AML-193 (cell line): ENCODE results near the gene FN1.
"Not testable (repeated sequence)": the region's sequence is repeated elsewhere in the genome, so short reads cannot be mapped to it uniquely, and the experiment has no call there.

Source experiments
- DNase-seq, 2 experiments: peaks; one replicate each; lab custom pipeline; 2025; lab: John Stamatoyannopoulos, UW

The FN1 gene

DNA sequence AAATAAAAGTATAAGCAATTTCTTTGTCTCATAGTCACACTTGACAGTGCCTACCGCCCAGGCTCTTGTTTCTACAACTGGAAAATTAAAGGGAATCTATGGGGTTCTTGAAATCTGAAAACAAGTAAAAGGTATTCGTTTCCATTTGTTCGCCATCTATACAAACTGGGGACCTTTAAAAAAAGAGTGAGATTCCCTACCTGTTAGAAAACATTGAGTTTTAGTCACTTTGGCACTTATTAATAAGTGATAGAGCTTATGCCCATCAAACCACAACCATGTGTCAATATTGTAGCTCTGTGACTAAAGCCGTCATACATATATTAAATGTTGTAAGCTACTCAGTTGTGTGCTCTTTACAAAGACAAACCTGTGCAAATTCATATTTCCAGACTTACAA is 13.2 kb downstream of the FN1 start:
- no peak for DNase-seq

- no peak for DNase-seq
These were observed 13.9 kb downstream of the FN1 start for GRCh38 chr2:215421859-215422461.

- no peak for DNase-seq
These were observed 15.4 kb downstream of the FN1 start for GRCh38 chr2:215420471-215420935.

GRCh38 chr2:215419769-215420470 is 15.9 kb downstream of the FN1 start:
- DNase-seq = no peak

DNA sequence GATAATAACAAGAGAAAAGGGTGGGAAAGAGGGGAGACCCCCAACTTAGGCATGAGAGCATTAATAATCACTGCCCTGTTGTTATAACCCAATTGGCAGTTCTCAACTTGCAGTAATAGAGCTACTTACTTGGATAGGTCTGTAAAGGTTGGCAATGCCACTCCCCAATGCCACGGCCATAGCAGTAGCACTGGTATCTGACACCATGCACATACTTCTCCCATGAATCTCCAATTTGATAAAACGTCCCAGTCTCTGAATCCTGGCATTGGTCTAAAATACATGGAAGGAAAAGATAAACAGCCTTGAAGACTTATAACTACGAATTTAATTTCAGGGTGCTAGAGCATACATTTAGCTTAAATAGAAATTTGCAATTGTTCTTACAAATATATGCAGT is 16.8 kb downstream of the FN1 start:
- DNase-seq = no peak

DNA sequence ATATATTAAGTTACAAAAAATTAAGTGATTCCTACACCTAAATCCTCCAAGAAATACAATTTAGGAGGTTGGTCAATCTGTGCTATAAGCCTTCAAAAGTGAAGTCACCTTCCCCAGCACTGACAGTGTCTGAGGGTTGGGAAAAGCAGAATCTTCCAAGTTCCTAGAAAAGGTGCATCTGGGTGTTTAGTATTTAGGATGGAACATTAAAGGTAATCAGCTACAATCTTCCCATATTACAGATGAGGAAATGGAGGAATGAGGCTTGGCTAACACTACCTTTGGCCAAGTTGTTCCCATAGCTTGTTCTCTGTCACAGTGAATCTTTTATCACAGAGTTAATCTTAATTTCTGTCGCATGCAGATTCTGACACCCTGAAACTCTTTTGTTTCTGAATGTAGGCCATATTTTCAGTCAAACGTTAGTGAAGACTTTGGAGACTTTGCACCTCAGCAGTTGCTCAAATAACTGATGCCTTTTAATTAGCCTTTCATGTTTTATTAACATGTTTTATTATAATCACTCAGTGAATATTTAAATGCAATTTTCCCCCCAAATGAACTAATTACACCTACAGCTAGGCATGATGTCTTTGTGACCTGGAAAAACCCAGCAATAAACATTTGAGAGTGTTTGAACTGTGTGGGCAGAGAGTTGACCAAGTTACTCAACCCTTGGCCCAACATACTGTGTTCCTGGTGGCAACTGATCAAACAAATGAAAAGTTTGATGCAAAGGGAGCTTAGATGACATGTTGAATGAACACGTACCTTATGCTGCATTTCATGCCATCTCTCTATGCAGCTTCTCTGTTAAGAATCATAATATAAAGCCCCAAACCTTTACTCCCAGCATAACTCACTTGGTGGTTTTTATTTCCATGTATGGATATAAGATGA is 17.6 kb downstream of the FN1 start:
- DNase-seq = no peak

DNA sequence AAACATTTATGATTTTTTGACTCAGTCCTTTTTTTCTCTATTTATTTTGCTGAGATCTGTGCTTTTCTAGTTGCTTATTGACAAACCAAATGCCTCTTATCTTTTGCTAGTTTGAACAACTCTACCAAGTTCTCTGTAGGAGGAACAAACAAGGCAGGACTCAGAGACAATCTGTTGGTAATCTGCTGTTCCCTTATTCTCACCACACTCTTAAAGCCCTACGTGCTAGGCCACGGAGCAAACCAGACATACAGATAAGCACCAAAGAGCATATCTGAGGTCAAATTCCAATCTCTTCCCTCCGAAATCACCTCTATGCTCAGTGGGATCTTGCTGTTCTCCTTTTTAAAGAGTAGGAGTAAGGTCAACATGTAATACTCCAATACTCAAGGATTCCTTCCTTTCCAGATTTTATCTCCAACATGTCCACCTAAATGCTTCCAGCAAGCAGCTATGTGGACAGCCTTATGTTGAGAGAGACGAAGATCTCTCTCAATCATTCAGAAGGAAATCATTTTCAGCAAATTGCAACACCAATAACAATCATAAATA is 18.4 kb downstream of the FN1 start:
- no peak for DNase-seq

- DNase-seq = no peak
These were observed 19.2 kb downstream of the FN1 start for GRCh38 chr2:215416656-215417055.

DNA sequence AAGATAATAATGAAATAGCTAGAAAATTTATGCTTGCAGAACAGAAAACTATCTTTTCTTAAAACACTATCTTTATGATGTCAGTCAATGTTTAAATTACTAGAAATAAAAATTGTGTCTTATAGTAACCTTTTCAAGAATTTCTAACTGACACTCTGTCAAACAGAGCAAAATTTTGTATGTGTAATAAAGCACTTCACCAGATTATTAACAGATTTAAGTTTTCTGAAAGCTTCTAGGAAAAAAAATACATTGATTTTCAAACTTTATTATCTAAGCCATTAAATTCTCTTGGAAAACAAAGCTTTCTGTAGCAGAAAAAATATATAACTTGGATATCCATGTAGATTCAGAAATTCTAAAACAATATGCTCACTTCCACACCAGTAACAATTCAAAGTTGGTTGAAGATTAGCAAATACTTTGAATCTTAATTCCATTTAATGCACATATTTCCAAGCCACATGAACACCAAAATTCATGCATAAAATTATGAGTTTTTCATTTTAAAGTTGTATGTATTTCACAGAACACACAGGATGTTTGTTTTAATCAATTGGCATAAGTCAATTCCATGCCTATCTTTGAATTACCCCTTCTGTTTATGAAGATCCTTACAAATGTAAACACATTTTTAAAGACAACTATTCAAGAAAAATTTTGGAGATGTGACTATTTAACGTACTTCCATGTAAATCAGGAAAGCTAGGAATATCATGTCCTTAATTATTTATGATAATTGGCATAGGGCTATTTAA is 19.9 kb downstream of the FN1 start:
- no peak for DNase-seq

- DNase-seq = no peak
These were observed 20.6 kb downstream of the FN1 start for GRCh38 chr2:215415218-215415617.

GRCh38 chr2:215414674-215415073 is 21.2 kb downstream of the FN1 start:
- DNase-seq = no peak

- no peak for DNase-seq
These were observed 21.9 kb downstream of the FN1 start for GRCh38 chr2:215413974-215414373.

GRCh38 chr2:215413484-215413777 is 22.4 kb downstream of the FN1 start:
- DNase-seq = no peak

DNA sequence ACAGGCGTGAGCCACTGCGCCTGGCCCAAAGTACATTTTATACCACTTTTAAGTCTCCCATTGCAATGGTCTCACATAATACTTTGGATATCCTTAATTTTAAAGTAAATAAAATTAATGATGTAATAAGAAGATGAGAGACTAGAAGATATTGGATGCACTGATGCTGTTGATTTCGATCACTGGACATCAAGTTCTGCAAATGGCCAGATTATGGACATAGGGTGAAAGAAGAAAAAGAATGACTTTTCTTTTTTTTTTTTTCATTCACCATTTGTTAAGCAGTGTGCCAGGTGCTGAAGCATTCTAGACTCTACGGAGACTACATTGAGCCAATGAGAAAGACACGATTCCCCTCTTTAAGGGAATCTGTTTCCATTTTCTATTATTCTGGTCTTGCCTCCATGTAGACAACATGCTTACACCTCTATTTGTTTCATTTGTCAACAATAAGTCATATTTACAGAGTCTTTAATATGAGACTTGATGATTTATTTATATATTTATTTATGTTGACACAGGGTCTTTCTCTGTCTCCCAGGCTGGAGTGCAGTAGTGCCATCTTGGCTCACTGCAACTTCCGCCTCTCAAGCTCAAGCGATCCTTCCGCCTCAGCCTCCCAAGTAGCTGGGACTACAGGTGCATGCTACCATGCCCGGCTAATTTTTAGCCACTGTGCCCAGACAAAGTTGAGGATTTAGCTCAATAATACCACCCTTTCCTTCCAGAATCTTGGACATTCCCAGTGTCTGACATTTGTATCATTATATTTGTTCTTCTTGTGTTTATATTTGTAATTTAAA is 23.7 kb downstream of the FN1 start:
- no peak for DNase-seq

- DNase-seq = no peak
These were observed 25.0 kb downstream of the FN1 start for GRCh38 chr2:215410932-215411285.

- DNase-seq = not testable (repeated sequence)
These were observed 25.5 kb downstream of the FN1 start for GRCh38 chr2:215410181-215410931.

- no peak for DNase-seq
These were observed 26.3 kb downstream of the FN1 start for GRCh38 chr2:215409331-215410127.

- DNase-seq = not testable (repeated sequence)
These were observed 27.4 kb downstream of the FN1 start for GRCh38 chr2:215408441-215408840.

DNA sequence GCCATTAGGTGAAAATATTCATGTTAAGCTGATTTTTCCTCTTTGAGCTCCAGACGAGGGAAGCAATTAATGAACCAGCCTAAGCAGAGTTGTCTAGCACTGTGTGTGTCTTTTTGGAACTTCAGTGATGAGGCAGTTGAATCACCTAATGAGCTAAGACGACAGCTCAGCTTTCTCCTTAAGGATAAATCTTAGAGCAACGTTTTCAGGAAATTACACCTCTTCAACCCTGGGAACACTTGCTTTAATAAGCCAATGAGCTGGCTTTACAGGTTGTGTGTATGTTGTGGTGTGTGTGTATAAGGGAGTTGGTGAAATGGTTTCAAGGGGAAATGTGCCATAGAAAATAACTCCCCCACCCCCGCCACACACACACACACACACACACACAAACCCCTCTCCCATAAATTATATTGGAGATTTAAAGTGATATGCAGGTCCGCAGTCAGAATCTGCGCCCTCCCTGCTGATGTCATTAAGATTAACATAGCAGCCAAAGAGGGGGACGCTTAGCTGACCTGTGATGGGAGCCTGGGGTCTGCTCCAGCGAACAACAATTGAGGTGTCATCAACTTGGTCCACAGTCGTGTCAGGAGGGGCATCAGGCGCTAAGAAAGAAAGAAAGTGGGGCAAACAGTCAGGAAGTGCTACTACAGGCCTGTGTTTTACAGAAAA is 28.1 kb downstream of the FN1 start:
- DNase-seq = no peak
